HG02610 (cell line): Measurements from ENCODE around the gene NMD3.
A peak's percentile ranks its signal among the peaks of the same experiment; 100 is the strongest.
"Not testable (repeated sequence)": the region's sequence is repeated elsewhere in the genome, so short reads cannot be mapped to it uniquely, and the experiment has no call there.

Source experiments
- ATAC-seq: cut with Tn5 transposase; IDR thresholded peaks from one replicate; pipeline ENCODE4 v1.9.1; 2021; ENCODE audit warnings: mild to moderate bottlenecking, moderate library complexity; ENCODE audit not compliant: unreplicated experiment

NMD3 gene

GRCh38 chr3:161220850-161221753 is at the start of gene NMD3:
TSS of gene NMD3 (plus strand) at chr3:161221311. CDS start at chr3:161222014, 703 bp downstream.
- ATAC-seq = peak; percentile 99

GRCh38 chr3:161171639-161172552 is 49.2 kb upstream of the NMD3 start:
- no peak for ATAC-seq

- ATAC-seq = no peak
Observed at GRCh38 chr3:161175506-161175905, 45.6 kb upstream of the NMD3 start.

GRCh38 chr3:161177991-161178390 is 43.1 kb upstream of the NMD3 start:
- no peak for ATAC-seq

GRCh38 chr3:161181371-161181770 is 39.7 kb upstream of the NMD3 start:
- ATAC-seq = not testable (repeated sequence)

GRCh38 chr3:161187046-161187445 is 34.1 kb upstream of the NMD3 start:
- no peak for ATAC-seq

- no peak for ATAC-seq
Observed at GRCh38 chr3:161197855-161198850, 23.0 kb upstream of the NMD3 start.

GRCh38 chr3:161199926-161200325 is 21.2 kb upstream of the NMD3 start:
- ATAC-seq = no peak

GRCh38 chr3:161203485-161204098 is 17.5 kb upstream of the NMD3 start:
- ATAC-seq = peak; percentile 83

GRCh38 chr3:161208931-161209330 is 12.2 kb upstream of the NMD3 start:
- ATAC-seq = no peak

GRCh38 chr3:161212171-161212771 is 8.8 kb upstream of the NMD3 start:
- no peak for ATAC-seq

GRCh38 chr3:161212906-161213305 is 8.2 kb upstream of the NMD3 start:
- ATAC-seq = no peak

GRCh38 chr3:161213644-161214043 is 7.5 kb upstream of the NMD3 start:
- ATAC-seq = no peak

- ATAC-seq = no peak
Observed at GRCh38 chr3:161215185-161215584, 5.9 kb upstream of the NMD3 start.

- no peak for ATAC-seq
Observed at GRCh38 chr3:161217496-161217895, 3.6 kb upstream of the NMD3 start.

GRCh38 chr3:161219495-161219894 is 1.6 kb upstream of the NMD3 start:
- no peak for ATAC-seq

GRCh38 chr3:161221806-161222600 is 892 bp downstream of the NMD3 start:
- no peak for ATAC-seq

GRCh38 chr3:161222662-161223061 is 1.6 kb downstream of the NMD3 start:
- no peak for ATAC-seq

GRCh38 chr3:161224786-161225185 is 3.7 kb downstream of the NMD3 start:
- no peak for ATAC-seq
